Vagina (tissue), 2 donors: Measurements from ENCODE around the gene PLXNA3.

ENCODE experiments used
- POLR2A ChIP-seq, 2 donors: fragments of 450-650 bp; IDR thresholded peaks; one replicate each; pipeline ENCODE4 v1.6.1; 2017; ENCODE audit warnings: antibody characterized with exemption in 2 of 2, mild to moderate bottlenecking in 2 of 2, moderate library complexity in 2 of 2
- POLR2AphosphoS5 ChIP-seq, 2 donors: sonication (generic); formaldehyde crosslinking; IDR thresholded peaks; one replicate each; pipeline ENCODE4 v1.9.0; 2017; ENCODE audit warnings: antibody characterized with exemption in 2 of 2, mild to moderate bottlenecking in 2 of 2, low read depth in 1 of 2; ENCODE audit not compliant: insufficient read depth in 1 of 2
- TF ChIP-seq, protein P1 (sequence below), 3 experiments: fragments of 450-650 bp in 2 of 3; fragments of 200-600 bp in 1 of 3; sonication (generic) in 1 of 3; IDR thresholded peaks; one replicate each; pipeline ENCODE4 v1.5.1; 2017 to 2019; ENCODE audit warnings: antibody characterized with exemption in 3 of 3, mild to moderate bottlenecking in 2 of 3, moderate library complexity in 2 of 3

DNA sequence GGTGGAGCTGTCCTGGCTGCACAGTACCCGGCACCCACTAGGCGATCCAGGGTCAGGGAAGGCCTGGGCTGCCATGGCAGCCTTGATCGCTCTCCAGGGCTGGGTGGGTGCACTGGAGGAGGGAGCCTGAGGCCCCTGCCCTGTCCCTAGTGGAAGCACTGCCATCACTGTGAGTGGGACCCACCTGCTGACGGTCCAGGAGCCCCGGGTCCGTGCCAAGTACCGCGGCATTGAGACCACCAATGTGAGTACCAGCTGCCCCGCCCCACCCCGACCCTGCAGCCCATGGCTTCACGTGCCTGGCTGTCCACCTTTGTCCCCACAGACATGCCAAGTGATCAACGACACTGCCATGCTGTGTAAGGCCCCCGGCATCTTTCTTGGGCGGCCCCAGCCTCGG, 8.8 kb downstream of the PLXNA3 start:
- TF ChIP-seq, protein P1, sequence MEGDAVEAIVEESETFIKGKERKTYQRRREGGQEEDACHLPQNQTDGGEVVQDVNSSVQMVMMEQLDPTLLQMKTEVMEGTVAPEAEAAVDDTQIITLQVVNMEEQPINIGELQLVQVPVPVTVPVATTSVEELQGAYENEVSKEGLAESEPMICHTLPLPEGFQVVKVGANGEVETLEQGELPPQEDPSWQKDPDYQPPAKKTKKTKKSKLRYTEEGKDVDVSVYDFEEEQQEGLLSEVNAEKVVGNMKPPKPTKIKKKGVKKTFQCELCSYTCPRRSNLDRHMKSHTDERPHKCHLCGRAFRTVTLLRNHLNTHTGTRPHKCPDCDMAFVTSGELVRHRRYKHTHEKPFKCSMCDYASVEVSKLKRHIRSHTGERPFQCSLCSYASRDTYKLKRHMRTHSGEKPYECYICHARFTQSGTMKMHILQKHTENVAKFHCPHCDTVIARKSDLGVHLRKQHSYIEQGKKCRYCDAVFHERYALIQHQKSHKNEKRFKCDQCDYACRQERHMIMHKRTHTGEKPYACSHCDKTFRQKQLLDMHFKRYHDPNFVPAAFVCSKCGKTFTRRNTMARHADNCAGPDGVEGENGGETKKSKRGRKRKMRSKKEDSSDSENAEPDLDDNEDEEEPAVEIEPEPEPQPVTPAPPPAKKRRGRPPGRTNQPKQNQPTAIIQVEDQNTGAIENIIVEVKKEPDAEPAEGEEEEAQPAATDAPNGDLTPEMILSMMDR (IDR thresholded peaks at IDR 0.05): no peak
- TF ChIP-seq POLR2A (IDR thresholded peaks at IDR 0.05): no peak
- no peak for TF ChIP-seq POLR2AphosphoS5 (IDR thresholded peaks at IDR 0.05; ENCODE audit: insufficient read depth in 1 of 2, low read depth in 1 of 2)
